ENCODE measurements around the gene PRDX1.

- no peak for TF ChIP-seq EZH2 (IDR thresholded peaks at IDR 0.05; ENCODE audit: insufficient read depth, poor library complexity, severe bottlenecking)
- TF ChIP-seq EZH2phosphoT487 (IDR thresholded peaks at IDR 0.05; ENCODE audit: insufficient read depth, low read depth) = no peak
Observed at GRCh38 chr1:45516036-45516435, 5.6 kb downstream of the PRDX1 start.

All from GM23248 (cell line).